ENCODE results near the gene DSCAML1.
A peak's percentile ranks its signal among the peaks of the same experiment; 100 is the strongest.

Gene DSCAML1

GRCh38 chr11:117759305-117759704, 37.7 kb downstream of the DSCAML1 start:
- DNase-seq, result no peak

GRCh38 chr11:117754030-117754429, 43.0 kb downstream of the DSCAML1 start:
- DNase-seq, result no peak

GRCh38 chr11:117752721-117753237, 44.2 kb downstream of the DSCAML1 start:
- DNase-seq, result no peak

- DNase-seq, result no peak
Observed at GRCh38 chr11:117752071-117752470, 44.9 kb downstream of the DSCAML1 start.

- no peak for DNase-seq
Observed at GRCh38 chr11:117750916-117751662, 45.9 kb downstream of the DSCAML1 start.

- DNase-seq, result no peak
Observed at GRCh38 chr11:117750357-117750756, 46.7 kb downstream of the DSCAML1 start.

GRCh38 chr11:117749541-117749910, 47.5 kb downstream of the DSCAML1 start:
- no peak for DNase-seq

GRCh38 chr11:117748771-117749540, 48.1 kb downstream of the DSCAML1 start:
- no peak for DNase-seq

- DNase-seq, result no peak
Observed at GRCh38 chr11:117747892-117748291, 49.1 kb downstream of the DSCAML1 start.

GRCh38 chr11:117745346-117745745, 51.7 kb downstream of the DSCAML1 start:
- no peak for DNase-seq

- no peak for DNase-seq
Observed at GRCh38 chr11:117744471-117745150, 52.4 kb downstream of the DSCAML1 start.

GRCh38 chr11:117743121-117743815, 53.7 kb downstream of the DSCAML1 start:
- no peak for DNase-seq

GRCh38 chr11:117738246-117738957, 58.6 kb downstream of the DSCAML1 start:
- DNase-seq, result no peak

GRCh38 chr11:117735350-117735977, 61.6 kb downstream of the DSCAML1 start:
- no peak for DNase-seq

- peak in 1 of 2 donors; percentile 24 for DNase-seq
Observed at GRCh38 chr11:117734601-117735024, 62.4 kb downstream of the DSCAML1 start.

GRCh38 chr11:117733316-117733715, 63.7 kb downstream of the DSCAML1 start:
- peak; percentile 1 to 9 for DNase-seq

GRCh38 chr11:117731722-117732290, 65.2 kb downstream of the DSCAML1 start:
- no peak for DNase-seq

- no peak for DNase-seq
Observed at GRCh38 chr11:117730208-117730800, 66.7 kb downstream of the DSCAML1 start.

GRCh38 chr11:117725048-117725734, 71.8 kb downstream of the DSCAML1 start:
- DNase-seq, result no peak

GRCh38 chr11:117724621-117725020, 72.4 kb downstream of the DSCAML1 start:
- no peak for DNase-seq

Measured in inflammatory macrophage (primary cell).